ENCODE data around the gene RALGAPA2.

Gene RALGAPA2

GRCh38 chr20:20465252-20465651 is 247.2 kb downstream of the RALGAPA2 start:
- DNase-seq (ENCODE audit: low read depth in 2 of 2): no peak

- DNase-seq (ENCODE audit: low read depth in 2 of 2): no peak
Observed at GRCh38 chr20:20463933-20464374, 248.5 kb downstream of the RALGAPA2 start.

DNA sequence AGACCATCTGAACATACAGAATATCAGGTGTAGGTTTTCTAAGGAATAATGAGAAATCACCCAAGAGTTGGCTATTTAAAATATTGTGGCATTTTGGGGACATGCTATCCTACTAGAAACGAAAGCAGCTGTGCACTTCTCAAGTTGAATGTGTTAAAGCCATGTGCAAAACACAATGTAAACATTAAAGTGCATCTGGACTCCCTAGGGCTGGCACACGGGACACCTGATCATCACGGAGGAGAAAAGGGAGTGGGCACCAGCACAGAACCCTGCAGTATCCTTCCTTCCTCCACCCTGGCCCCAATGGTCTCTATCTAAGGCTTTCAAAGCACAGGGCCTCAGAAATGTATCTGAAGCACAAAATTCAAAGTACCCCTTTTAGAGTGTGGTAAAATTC is 250.3 kb downstream of the RALGAPA2 start:
- DNase-seq (ENCODE audit: low read depth in 2 of 2): no peak

DNA sequence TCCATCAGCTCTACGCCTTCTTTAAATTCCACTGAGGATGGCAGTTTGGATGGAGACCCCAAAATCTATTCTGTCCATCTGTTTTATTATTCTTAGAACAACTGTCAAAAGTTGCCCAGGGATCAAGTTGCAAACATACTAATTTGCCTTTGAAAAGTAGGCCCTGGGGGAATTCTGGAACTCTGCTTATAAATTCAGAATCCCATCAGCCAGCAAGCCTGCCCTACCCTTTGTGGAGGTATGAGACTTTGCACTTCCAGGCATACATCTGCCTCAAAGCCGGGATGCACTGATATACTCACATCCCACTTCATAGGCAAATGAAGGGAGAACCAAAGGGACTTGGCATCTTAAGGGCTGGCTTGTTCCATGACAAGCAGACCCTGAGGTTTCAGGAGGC is 250.9 kb downstream of the RALGAPA2 start:
- DNase-seq (ENCODE audit: low read depth in 2 of 2): no peak

DNA sequence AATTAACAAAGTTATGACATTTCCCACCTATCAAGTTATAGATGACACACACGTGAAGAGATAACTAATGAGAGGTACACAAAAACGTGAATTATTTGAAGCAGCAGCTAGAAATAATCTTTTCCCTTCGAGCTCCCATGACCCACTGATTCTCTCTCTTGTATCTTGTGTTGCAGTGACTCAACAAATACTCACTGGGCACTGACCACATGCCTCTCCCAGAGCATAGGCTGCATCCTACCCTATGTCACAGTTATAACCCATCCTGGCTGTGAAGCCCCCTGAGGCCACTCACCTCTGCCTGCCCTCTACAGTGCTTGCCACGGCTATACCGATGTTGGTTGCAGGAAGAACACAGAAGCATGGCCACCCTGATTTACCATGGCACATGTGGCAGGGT is 252.7 kb downstream of the RALGAPA2 start:
- no peak for DNase-seq (ENCODE audit: low read depth in 2 of 2)

DNA sequence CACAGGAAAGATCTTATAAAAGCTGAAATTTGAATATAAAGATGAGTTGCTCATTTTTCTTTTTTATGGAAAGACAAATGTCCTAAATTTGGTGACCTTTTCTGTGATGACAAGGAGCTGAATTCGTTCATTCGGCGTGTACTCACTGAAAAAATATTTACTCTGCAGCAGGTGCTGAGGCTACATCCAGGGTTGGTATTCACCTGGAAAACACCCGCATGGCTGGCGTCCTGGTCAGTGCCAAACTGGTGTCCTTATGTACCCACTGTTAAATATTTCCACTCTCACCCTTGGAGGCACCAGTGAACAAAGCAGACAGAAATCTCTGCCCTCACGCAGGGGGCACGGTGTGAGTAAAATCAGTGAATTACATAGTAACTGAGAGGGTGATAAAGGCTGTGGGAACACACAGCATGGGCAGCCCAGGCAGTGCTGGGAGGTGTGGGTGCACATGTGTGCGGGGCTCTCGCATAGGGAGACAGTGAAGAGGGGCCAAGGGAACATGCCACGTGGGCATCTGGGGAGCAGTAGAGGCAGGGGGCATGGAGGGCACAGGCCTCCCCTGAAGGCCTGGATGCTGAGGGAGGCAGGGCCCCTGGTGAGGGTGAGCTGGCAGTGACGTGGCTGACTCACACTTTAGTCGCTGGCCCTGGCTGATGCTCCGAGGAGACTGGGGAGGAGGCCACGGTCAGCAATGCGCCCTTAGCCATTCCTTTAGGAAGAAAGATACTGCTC is 254.9 kb downstream of the RALGAPA2 start:
- no peak for DNase-seq (ENCODE audit: low read depth in 2 of 2)

DNA sequence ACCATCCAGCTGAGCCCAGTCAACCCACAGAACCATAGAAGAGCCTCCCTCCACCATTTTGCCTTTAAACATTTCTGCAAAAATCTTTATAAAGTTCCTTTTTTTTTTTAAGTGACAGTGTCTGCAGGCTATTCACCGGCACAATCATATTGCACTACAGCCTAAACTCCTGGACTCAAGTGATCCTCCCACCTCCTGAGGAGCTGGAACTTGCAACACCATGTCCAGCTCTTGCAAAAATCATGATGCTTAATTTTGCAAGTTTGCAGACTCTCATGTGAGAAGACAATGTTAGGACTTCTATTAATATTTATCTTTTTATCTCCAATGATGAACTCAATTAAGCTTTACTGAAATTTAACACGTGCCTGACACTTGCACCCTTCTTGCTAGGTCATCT is 255.7 kb downstream of the RALGAPA2 start:
- DNase-seq (ENCODE audit: low read depth in 2 of 2): no peak

- no peak for DNase-seq (ENCODE audit: low read depth in 2 of 2)
Observed at GRCh38 chr20:20455926-20456325, 256.5 kb downstream of the RALGAPA2 start.

DNA sequence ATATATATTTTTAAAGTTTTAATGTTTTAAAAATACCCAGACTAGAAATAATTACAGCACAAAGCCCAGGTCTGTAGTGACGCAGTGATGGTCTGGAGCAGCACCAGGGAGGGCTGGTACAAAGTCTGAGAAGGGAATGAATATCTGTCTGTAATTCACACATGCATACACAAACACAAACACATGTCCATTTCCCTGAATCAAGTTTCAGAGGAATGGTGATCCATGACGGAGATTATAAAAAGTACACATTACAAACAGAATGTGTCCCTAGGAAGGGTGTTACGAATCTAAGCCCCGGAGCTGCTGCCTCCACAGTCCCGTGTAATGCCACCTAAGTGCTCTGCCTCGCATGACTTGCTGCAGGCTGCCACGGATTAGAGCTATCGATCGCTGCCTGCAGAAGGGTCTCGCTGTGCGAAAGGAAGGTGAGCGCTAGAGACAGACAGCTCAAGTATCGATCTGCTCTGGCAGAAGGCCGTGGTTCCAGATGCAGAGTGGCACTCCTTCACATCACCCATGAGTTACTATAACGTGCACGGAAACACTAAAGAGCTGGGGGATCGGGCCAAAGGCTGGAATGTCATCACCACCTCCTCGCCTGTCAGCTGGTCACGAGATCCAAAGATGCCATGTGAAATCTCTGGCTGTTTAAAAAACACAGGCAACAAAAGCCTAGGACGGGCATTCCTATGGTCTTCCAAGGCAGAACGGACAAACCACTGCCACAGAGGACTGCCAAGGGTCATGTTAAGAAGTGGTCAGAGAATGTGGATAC is 257.4 kb downstream of the RALGAPA2 start:
- DNase-seq (ENCODE audit: low read depth in 2 of 2): no peak

GRCh38 chr20:20454367-20454766 is 258.1 kb downstream of the RALGAPA2 start:
- DNase-seq (ENCODE audit: low read depth in 2 of 2): no peak

DNA sequence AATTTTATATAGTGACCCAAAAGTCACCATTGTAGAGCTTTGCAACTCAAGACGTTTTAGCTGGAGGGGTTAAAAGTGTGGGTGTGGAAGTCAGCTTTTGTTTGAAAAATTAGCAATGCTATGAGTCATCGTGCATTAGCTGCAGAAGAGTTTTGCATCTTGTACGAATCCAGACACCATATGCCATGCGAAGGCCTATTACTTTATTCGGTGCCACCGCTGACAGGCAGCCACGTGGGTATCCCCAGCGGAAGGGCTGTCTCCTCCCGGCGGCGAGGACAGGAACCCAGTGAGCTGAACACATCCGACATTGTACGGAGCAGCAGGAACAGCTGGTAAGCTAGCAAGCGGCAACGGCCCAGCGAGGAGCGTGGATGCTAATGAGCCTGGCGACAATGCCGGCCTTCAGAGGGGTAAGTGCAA is 260.2 kb downstream of the RALGAPA2 start:
- DNase-seq (ENCODE audit: low read depth in 2 of 2): peak; percentile 55 to 64

DNA sequence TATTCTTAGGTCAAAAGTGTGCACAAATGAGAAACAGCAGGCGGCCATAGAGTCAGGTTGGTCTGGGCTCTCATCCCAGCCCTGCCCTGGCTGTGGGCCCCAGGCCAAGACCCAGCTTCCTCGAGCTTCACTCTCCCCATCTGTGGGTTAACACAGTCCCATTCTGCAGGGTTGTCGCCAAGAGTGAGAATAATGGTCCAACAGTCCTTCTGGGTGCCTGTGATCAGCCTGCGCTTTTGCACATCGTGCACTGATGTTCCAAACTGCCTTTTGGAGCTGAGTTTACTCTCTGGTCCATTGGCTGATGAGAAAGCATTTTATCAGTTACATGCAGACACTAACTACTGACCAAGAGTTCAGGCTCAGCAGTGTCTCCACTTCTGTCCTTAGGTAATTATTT is 261.9 kb downstream of the RALGAPA2 start:
- DNase-seq (ENCODE audit: low read depth in 2 of 2): no peak

DNA sequence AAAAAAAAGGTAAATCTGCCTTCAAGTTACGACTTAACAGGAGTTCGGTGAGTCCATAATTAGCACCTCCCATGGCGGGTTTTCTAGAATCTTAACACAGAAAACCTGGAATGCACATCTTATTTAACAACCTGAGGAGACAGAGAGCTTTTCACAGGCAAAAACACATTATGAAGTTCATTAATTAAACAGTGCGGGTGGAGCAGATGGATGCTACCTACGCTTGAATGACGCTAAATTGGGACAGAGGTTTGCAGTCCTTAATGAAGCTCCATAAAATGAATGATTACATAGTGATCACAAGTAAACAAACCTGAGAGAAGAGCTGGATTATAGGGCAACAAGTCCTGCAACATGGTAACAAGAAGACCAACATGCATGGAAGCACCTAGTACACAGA is 263.6 kb downstream of the RALGAPA2 start:
- DNase-seq (ENCODE audit: low read depth in 2 of 2): no peak

- no peak for DNase-seq (ENCODE audit: low read depth in 2 of 2)
Observed at GRCh38 chr20:20447196-20447595, 265.2 kb downstream of the RALGAPA2 start.

DNA sequence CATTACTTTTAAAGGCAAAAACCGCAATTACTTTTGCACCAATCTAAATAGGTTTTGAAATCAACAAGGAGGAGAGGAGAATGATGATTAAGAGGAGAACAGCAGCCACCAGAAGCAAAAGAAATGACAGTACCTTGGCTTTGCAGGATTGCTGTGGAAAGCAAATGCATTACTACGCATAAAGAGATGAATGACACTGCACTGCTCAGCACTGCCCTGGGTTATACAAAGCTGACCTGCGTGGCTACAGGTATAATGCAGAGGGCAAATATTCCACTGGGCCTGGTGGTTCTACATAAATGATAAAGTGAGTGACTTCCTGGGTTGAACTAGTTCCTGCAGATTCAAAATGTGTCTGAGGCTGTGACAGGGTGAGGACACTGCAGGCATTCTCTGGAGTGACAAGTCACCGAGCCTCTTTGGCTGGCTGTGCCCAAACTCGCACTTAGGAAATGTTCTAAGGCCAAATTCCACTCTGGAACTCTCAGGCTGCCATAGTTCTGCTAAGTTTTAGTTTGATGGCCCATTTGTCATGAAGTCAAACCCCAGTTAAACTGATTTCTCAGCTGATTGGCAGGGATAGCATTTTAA is 265.9 kb downstream of the RALGAPA2 start:
- DNase-seq (ENCODE audit: low read depth in 2 of 2): no peak

DNA sequence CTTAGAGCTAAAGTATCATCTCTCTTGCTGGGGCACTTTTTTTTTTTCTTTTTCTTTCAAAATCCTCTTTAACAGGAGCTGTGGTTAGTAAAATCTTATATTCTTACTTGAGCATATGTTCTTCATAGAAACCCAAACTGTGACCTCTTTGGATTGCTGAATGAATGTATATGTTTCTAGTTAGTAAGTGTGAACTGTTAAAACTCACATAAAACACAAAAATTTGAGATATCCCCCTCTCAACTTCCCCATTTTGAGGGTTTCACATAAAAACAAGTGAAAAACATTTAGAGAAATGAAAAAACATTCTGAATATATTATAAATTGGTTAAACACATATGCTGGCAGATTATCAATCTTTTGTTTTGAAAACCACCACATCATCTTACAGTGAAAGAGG is 266.4 kb downstream of the RALGAPA2 start:
- DNase-seq (ENCODE audit: low read depth in 2 of 2): no peak

DNA sequence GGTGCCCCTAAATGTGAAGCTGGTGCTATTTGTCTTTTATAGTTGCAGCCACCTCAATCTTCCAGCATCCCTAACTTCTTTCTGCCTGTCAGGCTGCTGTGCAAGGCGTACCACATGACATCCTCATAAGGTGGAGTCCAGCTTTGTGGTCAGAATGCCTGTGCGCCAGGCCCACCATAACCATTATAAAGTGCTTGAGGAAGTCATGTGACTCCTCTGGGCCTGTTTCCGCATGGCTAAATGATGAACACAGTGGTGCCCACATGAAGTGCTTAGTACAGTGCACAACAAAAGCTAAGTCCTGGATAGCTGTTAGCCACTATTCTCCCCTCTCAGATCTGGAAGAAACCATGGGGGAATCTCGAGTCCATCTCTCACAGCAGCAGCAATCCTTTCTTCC is 268.9 kb downstream of the RALGAPA2 start:
- no peak for DNase-seq (ENCODE audit: low read depth in 2 of 2)

DNA sequence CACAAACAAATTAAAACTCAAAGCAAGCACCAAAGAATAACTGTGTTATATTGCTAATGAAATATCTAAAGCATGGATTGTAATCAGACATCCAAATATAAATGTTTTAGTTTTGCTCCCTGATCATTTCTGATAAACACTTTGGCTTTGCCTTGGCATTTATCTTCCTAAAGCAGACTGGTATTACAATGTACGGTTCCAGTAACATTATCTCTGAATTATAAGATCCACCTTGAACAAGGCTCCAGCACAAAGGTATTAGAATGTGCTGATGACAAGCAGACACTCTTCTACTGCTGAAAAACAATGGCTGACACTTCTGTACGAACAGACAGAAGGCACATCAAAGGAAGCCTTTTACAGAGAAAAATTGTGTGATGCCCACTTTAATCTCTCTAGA is 270.0 kb downstream of the RALGAPA2 start:
- DNase-seq (ENCODE audit: low read depth in 2 of 2): no peak

DNA sequence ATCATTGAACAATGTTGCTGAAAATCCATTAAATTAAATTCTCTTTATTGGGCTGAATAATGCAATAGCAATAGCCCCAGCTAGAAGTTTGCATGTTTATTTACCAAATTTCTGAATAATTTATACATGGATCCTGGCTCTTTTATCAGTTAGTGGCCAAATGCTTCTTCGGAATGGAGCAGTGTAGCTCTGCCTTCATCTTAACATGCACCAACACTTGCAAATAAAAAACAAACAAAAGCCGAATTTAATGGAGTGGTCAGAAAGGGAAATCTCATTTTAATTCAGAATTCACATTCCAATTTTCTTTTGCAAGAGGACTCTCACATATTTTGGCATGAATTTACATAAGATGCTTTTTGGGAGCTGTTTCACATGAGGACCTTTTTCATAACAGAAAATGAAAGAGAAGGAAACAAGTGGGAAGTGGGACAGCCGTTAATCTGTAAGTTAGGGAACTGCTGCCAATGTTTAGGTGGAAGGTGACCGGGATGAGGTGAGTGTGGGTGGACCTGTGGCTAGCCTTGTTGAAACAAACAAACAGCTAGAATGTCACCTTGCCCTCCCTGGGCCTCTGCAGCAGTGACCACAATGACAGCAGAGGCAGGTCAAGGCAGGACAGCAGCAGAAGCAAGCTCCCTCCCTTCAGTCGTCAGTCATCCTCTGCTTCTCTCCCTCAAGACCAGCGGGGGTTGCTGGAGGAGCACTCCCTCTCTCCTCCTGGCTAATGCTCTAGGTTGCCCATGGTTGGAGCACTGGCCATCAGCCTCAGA is 271.4 kb downstream of the RALGAPA2 start:
- DNase-seq (ENCODE audit: low read depth in 2 of 2): no peak

DNA sequence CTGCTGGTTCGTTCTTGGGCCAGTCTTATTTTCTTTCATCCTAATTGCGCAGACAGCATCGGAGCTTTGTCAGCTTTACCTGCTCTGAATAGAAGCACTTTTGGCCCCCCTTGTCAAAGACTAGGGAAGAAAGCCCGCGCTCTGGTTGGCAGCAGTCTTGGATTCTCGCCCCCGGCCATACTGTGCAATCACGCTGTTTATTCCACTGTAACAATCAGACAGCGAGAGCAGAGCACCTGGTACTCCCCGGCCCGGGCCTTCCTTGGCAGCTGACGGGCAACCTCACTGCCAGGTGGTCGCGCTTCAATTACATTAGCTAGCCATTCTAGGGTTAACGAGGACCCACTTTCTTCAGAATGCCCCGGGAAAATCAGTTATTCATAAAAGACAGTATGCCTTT is 272.0 kb downstream of the RALGAPA2 start:
- DNase-seq (ENCODE audit: low read depth in 2 of 2): no peak

DNA sequence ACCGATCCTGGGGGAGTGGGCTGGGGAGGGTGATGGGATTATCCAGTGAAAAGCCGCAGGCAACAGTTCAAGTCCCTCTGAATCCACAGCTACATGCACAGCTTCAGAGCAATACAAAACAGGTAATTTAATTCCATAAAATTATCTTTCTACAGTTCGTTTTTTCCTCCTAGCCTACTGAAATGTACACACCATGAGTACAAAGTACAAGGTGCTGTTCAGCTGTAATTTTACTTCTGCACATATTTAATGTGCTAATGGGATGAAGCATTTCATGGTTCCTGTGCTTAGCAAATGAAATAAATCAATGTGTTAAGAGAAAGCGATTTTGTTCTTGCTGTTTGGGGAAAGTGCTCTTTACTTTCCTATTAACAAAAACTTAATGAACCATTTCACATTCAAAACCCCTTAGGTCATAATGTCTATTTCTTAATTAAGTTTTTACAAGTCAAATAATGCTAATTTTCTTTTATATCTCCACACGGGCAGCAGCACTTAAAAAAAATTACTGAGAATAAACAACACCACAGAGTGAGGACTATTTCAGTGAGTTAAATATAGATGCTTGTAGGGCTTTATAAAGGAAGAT is 272.7 kb downstream of the RALGAPA2 start:
- DNase-seq (ENCODE audit: low read depth in 2 of 2): no peak

DNA sequence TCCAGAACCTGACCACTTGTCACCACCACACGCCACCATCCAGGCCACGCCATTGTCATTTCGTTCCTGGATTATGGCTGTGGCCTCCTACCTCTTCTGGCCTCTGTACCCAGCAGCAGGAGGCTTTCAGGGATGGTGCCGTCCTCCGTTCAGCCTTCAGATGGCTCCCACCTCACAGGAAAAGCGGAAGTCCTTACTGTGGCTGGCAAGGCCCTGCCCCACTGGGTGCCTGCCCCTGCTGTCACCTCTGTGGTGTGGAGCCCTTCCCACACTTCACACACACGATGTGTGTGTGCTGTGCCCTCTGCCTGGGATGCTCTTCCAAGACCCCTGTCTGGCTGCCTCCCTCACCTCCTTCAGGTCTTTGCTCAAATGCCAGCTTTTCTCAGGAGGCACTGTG is 275.1 kb downstream of the RALGAPA2 start:
- DNase-seq (ENCODE audit: low read depth in 2 of 2): no peak
